ENCODE results near the gene REC8. TPM values are rescaled to one million over a fixed set of nuclear protein-coding genes. Genes with fewer than 3 reads are reported as not detected.
A peak's percentile ranks its signal among the peaks of the same experiment; 100 is the strongest.

The REC8 gene
- total RNA-seq, 4 donors from 2014 or later, result 6.5 to 25.5 (median 16.3) TPM

DNA sequence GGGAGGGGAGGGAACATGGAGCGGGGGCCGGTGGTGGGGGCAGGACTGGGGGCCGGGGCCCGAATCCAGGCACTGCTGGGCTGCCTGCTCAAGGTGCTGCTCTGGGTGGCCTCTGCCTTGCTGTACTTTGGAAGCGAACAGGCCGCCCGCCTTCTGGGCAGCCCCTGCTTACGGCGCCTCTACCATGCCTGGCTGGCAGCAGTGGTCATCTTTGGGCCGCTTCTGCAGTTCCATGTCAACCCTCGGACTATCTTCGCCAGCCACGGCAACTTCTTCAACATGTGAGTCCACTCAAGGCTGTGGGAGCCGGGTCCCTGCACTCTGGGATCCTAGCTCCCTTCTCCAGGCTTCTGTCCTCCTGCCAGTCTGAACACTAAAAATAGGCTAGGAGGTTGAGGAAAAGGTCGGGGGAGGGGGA is 40.3 kb upstream of the REC8 start:
- peaks cover 0 to 14% (median 0%) of the 10 kb centered on the region in 3 donors for H3K36me3 ChIP-seq
- TF ChIP-seq EP300 (IDR thresholded peaks at IDR 0.05) (no peak), POLR2A (IDR thresholded peaks at IDR 0.05) (no peak)
- TF ChIP-seq, protein P1, sequence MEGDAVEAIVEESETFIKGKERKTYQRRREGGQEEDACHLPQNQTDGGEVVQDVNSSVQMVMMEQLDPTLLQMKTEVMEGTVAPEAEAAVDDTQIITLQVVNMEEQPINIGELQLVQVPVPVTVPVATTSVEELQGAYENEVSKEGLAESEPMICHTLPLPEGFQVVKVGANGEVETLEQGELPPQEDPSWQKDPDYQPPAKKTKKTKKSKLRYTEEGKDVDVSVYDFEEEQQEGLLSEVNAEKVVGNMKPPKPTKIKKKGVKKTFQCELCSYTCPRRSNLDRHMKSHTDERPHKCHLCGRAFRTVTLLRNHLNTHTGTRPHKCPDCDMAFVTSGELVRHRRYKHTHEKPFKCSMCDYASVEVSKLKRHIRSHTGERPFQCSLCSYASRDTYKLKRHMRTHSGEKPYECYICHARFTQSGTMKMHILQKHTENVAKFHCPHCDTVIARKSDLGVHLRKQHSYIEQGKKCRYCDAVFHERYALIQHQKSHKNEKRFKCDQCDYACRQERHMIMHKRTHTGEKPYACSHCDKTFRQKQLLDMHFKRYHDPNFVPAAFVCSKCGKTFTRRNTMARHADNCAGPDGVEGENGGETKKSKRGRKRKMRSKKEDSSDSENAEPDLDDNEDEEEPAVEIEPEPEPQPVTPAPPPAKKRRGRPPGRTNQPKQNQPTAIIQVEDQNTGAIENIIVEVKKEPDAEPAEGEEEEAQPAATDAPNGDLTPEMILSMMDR (IDR thresholded peaks at IDR 0.05), result no peak
- WGBS, 2 donors, result 78 to 83% methylated on average over 13 to 14 of the region's 15 CpGs
- no peaks in the 10 kb centered on the region for H3K9me3 ChIP-seq
- H3K27me3 ChIP-seq, result no peaks in the 10 kb centered on the region
- DNase-seq (ENCODE audit: low spot score in 2 of 2), result no peak
- H3K4me1 ChIP-seq, result peaks cover 0 to 7% (median 2%) of the 10 kb centered on the region in 4 donors
- H3K27ac ChIP-seq, result peak overlapping the region in 2 of 4 donors; percentile 34 to 36
- no peak overlapping the region for H3K4me3 ChIP-seq

GRCh38 chr14:24132061-24132685 is 39.7 kb upstream of the REC8 start:
- H3K27me3 ChIP-seq, result no peaks in the 10 kb centered on the region
- peaks cover 0 to 14% (median 0%) of the 10 kb centered on the region in 3 donors for H3K36me3 ChIP-seq
- 78 to 82% methylated on average over 22 to 23 of the region's 24 CpGs for WGBS, 2 donors
- TF ChIP-seq, protein P1 (IDR thresholded peaks at IDR 0.05), result no peak
- no peak for TF ChIP-seq EP300 (IDR thresholded peaks at IDR 0.05)
- TF ChIP-seq POLR2A (IDR thresholded peaks at IDR 0.05), result no peak
- H3K4me3 ChIP-seq, result no peak overlapping the region
- no peaks in the 10 kb centered on the region for H3K9me3 ChIP-seq
- DNase-seq (ENCODE audit: low spot score in 2 of 2), result no peak
- peaks cover 0 to 13% (median 8%) of the 10 kb centered on the region in 4 donors for H3K4me1 ChIP-seq
- H3K27ac ChIP-seq, result peak overlapping the region in 1 of 4 donors; percentile 36

DNA sequence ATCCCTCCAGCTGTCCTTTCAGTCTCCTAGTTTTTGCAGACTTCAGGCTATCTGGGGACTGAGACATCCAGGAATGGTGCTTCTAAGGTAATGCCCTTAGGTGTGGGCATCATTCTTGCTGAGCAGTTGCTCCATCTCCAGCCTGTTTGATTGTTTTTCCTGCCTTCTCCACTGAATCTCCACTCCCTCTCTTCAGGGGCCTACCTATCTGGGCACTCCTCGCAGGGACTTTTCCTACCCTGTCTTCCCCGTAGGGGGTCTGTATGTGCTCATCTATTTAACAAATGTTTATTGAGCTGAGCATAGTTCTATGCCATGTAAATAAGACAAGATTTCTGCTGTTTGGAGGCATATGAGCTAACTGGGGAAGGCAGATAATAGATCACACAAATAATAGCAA is 38.9 kb upstream of the REC8 start:
- Histone ChIP-seq H3K36me3 (peaks cover 0 to 22% (median 4%) of the 10 kb centered on the region in 3 donors), H3K4me3 (no peak overlapping the region), H3K9me3 (no peaks in the 10 kb centered on the region), H3K27ac (no peak overlapping the region), H3K4me1 (peaks cover 0 to 21% (median 10%) of the 10 kb centered on the region in 4 donors), H3K27me3 (no peaks in the 10 kb centered on the region)
- TF ChIP-seq, protein P1 (IDR thresholded peaks at IDR 0.05), result no peak
- TF ChIP-seq EP300 (IDR thresholded peaks at IDR 0.05), result no peak
- TF ChIP-seq POLR2A (IDR thresholded peaks at IDR 0.05), result no peak
- WGBS, 2 donors, result 87 to 92% methylated on average over 2 of the region's 2 CpGs
- no peak for DNase-seq (ENCODE audit: low spot score in 2 of 2)

- H3K9me3 ChIP-seq, result no peaks in the 10 kb centered on the region
- no peak for DNase-seq (ENCODE audit: low spot score in 2 of 2)
- H3K4me3 ChIP-seq, result no peak overlapping the region
- H3K27ac ChIP-seq, result no peak overlapping the region
- TF ChIP-seq EP300 (IDR thresholded peaks at IDR 0.05) (no peak), POLR2A (IDR thresholded peaks at IDR 0.05) (no peak)
- TF ChIP-seq, protein P1 (IDR thresholded peaks at IDR 0.05), result no peak
- H3K36me3 ChIP-seq, result peaks cover 0 to 29% (median 11%) of the 10 kb centered on the region in 3 donors
- no peaks in the 10 kb centered on the region for H3K27me3 ChIP-seq
- 92 to 94% methylated on average over 1 of the region's 1 CpG for WGBS, 2 donors
- H3K4me1 ChIP-seq, result peaks cover 0 to 29% (median 15%) of the 10 kb centered on the region in 4 donors
Observed at GRCh38 chr14:24133735-24134134, 38.1 kb upstream of the REC8 start.

GRCh38 chr14:24135584-24135833 is 36.4 kb upstream of the REC8 start:
- Histone ChIP-seq H3K27ac (peak overlapping the region; percentile 28 to 99 (median 98)), H3K9me3 (no peaks in the 10 kb centered on the region), H3K36me3 (peaks cover 0 to 38% (median 14%) of the 10 kb centered on the region in 3 donors), H3K4me1 (peaks cover 0 to 46% (median 29%) of the 10 kb centered on the region in 4 donors), H3K4me3 (peak overlapping the region; percentile 76 to 97 (median 84)), H3K27me3 (no peaks in the 10 kb centered on the region)
- no peak for DNase-seq (ENCODE audit: low spot score in 2 of 2)
- WGBS, 2 donors, result 3 to 9% methylated on average over 9 of the region's 9 CpGs
- TF ChIP-seq EP300 (IDR thresholded peaks at IDR 0.05), result no peak
- TF ChIP-seq, protein P1 (IDR thresholded peaks at IDR 0.05), result no peak
- TF ChIP-seq POLR2A (IDR thresholded peaks at IDR 0.05), result no peak

Measured in tibial nerve (tissue), 4 donors.